Esophagus (tissue), 2 donors: ENCODE measurements around the gene COL3A1. TPM values are rescaled to one million over a fixed set of nuclear protein-coding genes. Genes with fewer than 3 reads are reported as not detected.

Source experiments
- H3K27ac ChIP-seq, 2 donors: one replicate each; pipeline ENCODE4 v1.5.1; 2013; ENCODE audit warnings: low read depth in 2 of 2, mild to moderate bottlenecking in 2 of 2, inconsistent platforms in 1 of 2, low read length in 1 of 2, moderate library complexity in 1 of 2
- H3K27me3 ChIP-seq, 2 donors: one replicate each; pipeline ENCODE4 v1.6.1; 2013; ENCODE audit warnings: low read length in 2 of 2, control low read depth in 1 of 2, mild to moderate bottlenecking in 1 of 2; ENCODE audit not compliant: insufficient read depth in 2 of 2, control insufficient read depth in 1 of 2
- H3K36me3 ChIP-seq, 2 donors: one replicate each; pipeline ENCODE4 v1.6.1; 2013; ENCODE audit warnings: low read length in 1 of 2; ENCODE audit not compliant: control insufficient read depth in 2 of 2, insufficient read depth in 2 of 2
- H3K4me1 ChIP-seq, 2 donors: one replicate each; pipeline ENCODE4 v1.6.1; 2013; ENCODE audit warnings: low read length in 1 of 2; ENCODE audit not compliant: control insufficient read depth in 2 of 2, insufficient read depth in 2 of 2
- H3K4me3 ChIP-seq, 2 donors: one replicate each; pipeline ENCODE4 v1.5.1; 2013; ENCODE audit warnings: low read length in 2 of 2, mild to moderate bottlenecking in 2 of 2, low read depth in 1 of 2, moderate library complexity in 1 of 2
- H3K9me3 ChIP-seq, 2 donors: one replicate each; pipeline ENCODE4 v1.6.1; 2013; ENCODE audit warnings: mild to moderate bottlenecking in 2 of 2, low read depth in 1 of 2, low read length in 1 of 2, moderate library complexity in 1 of 2; ENCODE audit not compliant: control insufficient read depth in 2 of 2, insufficient read depth in 1 of 2
- WGBS, 2 donors: extraction: QIAGEN DNeasy Blood & Tissue Kit; methylation state at CpG; one replicate each; pipeline ENCODE4 v1.1.7; 2013; 5-methylcytosine and 5-hydroxymethylcytosine counted together
- polyA plus RNA-seq, 2 donors: library from polyadenylated mRNA; stranded (reverse); fragments of 200-250 nt; gene quantifications; one replicate each; pipeline ENCODE4 v1.2.3, GENCODE V29; 2013
- donor health status: healthy with polysubstance abuse.
- donor health status: Bipolar disorder and iron deficiency.

The COL3A1 gene
- polyA plus RNA-seq, 2 donors, result 11.1 to 25.2 TPM

- Histone ChIP-seq H3K4me1 (no peaks in the 10 kb centered on the region), H3K36me3 (peaks cover 0 to 2% of the 10 kb centered on the region in 2 donors), H3K27me3 (no peaks in the 10 kb centered on the region), H3K9me3 (no peaks in the 10 kb centered on the region), H3K27ac (no peak overlapping the region), H3K4me3 (no peak overlapping the region)
- WGBS, 2 donors, result 49 to 67% methylated on average over 1 of the region's 1 CpG
Measured at GRCh38 chr2:189037518-189037917, 63.3 kb downstream of the COL3A1 start.

GRCh38 chr2:189045836-189046235 is 71.7 kb downstream of the COL3A1 start:
- Histone ChIP-seq H3K4me1 (no peaks in the 10 kb centered on the region), H3K4me3 (no peak overlapping the region), H3K27me3 (no peaks in the 10 kb centered on the region), H3K9me3 (no peaks in the 10 kb centered on the region), H3K36me3 (no peaks in the 10 kb centered on the region), H3K27ac (no peak overlapping the region)
- 90 to 96% methylated on average over 3 of the region's 3 CpGs for WGBS, 2 donors

GRCh38 chr2:189046320-189046719 is 72.1 kb downstream of the COL3A1 start:
- no peaks in the 10 kb centered on the region for H3K27me3 ChIP-seq
- H3K36me3 ChIP-seq, result no peaks in the 10 kb centered on the region
- no peak overlapping the region for H3K4me3 ChIP-seq
- H3K4me1 ChIP-seq, result no peaks in the 10 kb centered on the region
- H3K27ac ChIP-seq, result no peak overlapping the region
- H3K9me3 ChIP-seq, result no peaks in the 10 kb centered on the region
- 50 to 58% methylated on average over 2 of the region's 2 CpGs for WGBS, 2 donors

- Histone ChIP-seq H3K36me3 (no peaks in the 10 kb centered on the region), H3K9me3 (no peaks in the 10 kb centered on the region), H3K4me1 (no peaks in the 10 kb centered on the region), H3K4me3 (no peak overlapping the region), H3K27ac (no peak overlapping the region), H3K27me3 (no peaks in the 10 kb centered on the region)
- WGBS, 2 donors, result 94 to 95% methylated on average over 4 of the region's 4 CpGs
Measured at GRCh38 chr2:189047171-189047888, 73.2 kb downstream of the COL3A1 start.

GRCh38 chr2:189048189-189048588 is 74.0 kb downstream of the COL3A1 start:
- no peaks in the 10 kb centered on the region for H3K36me3 ChIP-seq
- no peak overlapping the region for H3K4me3 ChIP-seq
- no peaks in the 10 kb centered on the region for H3K9me3 ChIP-seq
- WGBS, 2 donors, result 86 to 91% methylated on average over 3 of the region's 3 CpGs
- no peaks in the 10 kb centered on the region for H3K4me1 ChIP-seq
- H3K27ac ChIP-seq, result no peak overlapping the region
- no peaks in the 10 kb centered on the region for H3K27me3 ChIP-seq

DNA sequence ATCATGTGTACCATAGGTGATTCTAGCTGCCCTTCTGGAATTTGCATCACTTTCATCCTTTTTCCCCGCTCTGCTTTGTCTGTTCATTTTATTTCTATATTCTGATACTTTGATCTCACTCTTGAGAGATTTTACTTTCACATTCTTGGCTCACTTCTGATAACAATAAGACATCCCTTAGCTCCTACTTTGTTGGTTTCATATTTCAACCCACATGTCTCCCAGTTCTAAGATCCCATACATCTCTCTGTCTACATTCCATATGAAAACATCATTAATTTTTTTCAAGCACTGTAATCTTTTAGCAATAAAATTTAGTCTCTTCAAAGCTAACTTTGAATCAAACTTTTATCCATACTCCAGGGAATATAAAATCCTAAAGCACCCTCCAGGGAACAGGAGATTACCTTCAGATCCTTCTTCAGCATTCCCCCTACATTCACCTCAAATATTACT is 75.6 kb downstream of the COL3A1 start:
- H3K9me3 ChIP-seq, result no peaks in the 10 kb centered on the region
- no peak overlapping the region for H3K27ac ChIP-seq
- H3K4me3 ChIP-seq, result no peak overlapping the region
- H3K27me3 ChIP-seq, result no peaks in the 10 kb centered on the region
- H3K4me1 ChIP-seq, result no peaks in the 10 kb centered on the region
- no peaks in the 10 kb centered on the region for H3K36me3 ChIP-seq
- WGBS, 2 donors, result 82 to 87% methylated on average over 1 of the region's 1 CpG

GRCh38 chr2:189050165-189050712 is 76.1 kb downstream of the COL3A1 start:
- H3K27ac ChIP-seq, result no peak overlapping the region
- H3K4me3 ChIP-seq, result no peak overlapping the region
- H3K4me1 ChIP-seq, result no peaks in the 10 kb centered on the region
- H3K9me3 ChIP-seq, result no peaks in the 10 kb centered on the region
- H3K27me3 ChIP-seq, result no peaks in the 10 kb centered on the region
- H3K36me3 ChIP-seq, result no peaks in the 10 kb centered on the region
- 66 to 82% methylated on average over 6 to 7 of the region's 7 CpGs for WGBS, 2 donors

GRCh38 chr2:189056200-189057106 is 82.3 kb downstream of the COL3A1 start:
- Histone ChIP-seq H3K4me3 (no peak overlapping the region), H3K27ac (no peak overlapping the region), H3K27me3 (no peaks in the 10 kb centered on the region), H3K36me3 (no peaks in the 10 kb centered on the region), H3K4me1 (no peaks in the 10 kb centered on the region), H3K9me3 (no peaks in the 10 kb centered on the region)
- 59 to 62% methylated on average over 4 of the region's 4 CpGs for WGBS, 2 donors

DNA sequence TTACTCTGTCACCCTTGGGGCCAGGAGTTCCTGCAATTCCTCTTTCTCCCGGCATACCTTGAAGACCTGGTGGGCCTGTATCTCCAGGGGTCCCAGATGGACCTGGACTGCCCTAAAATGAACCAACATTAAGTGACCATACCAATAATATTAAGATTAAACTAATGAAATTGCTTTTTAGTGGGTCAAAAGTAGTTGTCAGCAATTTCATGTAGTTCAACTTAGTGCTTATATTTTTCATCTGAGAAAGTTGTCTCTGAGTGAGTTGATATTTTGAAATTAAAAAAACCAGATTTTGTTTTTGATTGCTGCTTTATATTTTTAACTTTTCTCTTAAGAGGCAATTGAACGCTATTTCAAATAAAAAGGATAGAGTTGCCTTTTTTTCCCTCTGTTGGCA is 83.1 kb downstream of the COL3A1 start:
- H3K9me3 ChIP-seq, result no peaks in the 10 kb centered on the region
- no peaks in the 10 kb centered on the region for H3K36me3 ChIP-seq
- WGBS, 2 donors, result 85 to 92% methylated on average over 2 of the region's 2 CpGs

More for the DNA sequence above, 83.1 kb downstream of the COL3A1 start:
- Histone ChIP-seq H3K27ac (no peak overlapping the region), H3K27me3 (no peaks in the 10 kb centered on the region), H3K4me3 (no peak overlapping the region), H3K4me1 (no peaks in the 10 kb centered on the region)
